ENCODE data around the gene PDE6B. TPM values are rescaled to one million over a fixed set of nuclear protein-coding genes. Genes with fewer than 3 reads are reported as not detected.

The PDE6B gene
- total and polyA plus RNA-seq, 2 of the 13 experiments (the other 11 are each of a cell fraction or from before 2014, with no cell fraction given): 0.38 to 0.40 TPM

DNA sequence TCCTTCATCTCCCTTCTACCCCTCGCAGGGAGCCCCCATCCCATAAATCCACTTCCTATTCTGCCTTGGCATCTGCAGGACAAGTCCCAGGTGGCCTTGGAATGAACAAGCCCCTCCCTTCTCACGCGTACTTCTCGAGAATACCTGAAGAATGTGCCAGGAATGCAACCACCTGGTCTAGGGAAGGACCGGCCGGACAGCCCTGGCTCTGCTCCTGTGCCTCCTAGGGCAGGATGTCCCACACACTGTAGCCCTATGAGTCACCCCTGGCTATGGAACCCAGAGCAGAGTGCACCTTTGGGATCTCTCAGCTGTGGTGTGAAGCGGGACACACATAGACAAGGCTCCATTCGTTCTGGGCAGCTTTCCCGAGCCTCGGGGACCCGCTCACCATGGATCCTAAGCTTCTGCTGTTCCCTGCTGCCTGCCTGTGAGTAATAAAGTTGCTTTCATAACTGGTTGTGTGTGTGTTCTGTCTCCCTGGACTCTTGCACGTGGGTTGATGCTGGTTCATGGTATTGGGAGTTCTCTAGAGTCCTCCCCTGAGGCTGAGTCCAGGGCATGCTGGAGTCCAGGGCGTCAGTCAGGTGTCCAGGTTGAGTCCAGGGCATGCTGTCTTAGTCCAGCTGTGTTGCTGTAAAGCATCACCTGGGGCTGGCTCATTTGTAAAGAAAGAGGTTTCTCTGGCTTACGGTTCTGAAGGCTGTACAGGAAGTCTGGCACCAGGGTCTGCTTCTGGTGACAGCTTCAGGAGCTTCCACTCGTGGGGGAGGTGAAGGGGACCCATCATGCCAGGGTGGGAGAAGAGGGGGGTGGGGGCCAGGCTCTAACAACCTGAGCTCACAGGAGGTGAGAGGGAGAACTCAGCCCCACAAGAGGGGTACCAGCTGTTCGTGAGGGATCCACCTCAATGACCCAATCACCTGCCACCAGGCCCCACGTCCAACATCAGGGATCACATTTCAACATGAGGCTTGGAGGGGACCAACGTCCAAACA is 7.4 kb upstream of the PDE6B start:
- CTCF ChIA-PET (ENCODE audit: low intra/inter-chr PET ratio, low total read pairs): no interaction called here
- TF ChIP-seq MAFK (conservative IDR thresholded peaks at IDR 0.05 in 1 of 2, IDR thresholded peaks at IDR 0.05 in 1 of 2; ENCODE audit: low read length in 2 of 2): no peak
- TF ChIP-seq, protein P1, sequence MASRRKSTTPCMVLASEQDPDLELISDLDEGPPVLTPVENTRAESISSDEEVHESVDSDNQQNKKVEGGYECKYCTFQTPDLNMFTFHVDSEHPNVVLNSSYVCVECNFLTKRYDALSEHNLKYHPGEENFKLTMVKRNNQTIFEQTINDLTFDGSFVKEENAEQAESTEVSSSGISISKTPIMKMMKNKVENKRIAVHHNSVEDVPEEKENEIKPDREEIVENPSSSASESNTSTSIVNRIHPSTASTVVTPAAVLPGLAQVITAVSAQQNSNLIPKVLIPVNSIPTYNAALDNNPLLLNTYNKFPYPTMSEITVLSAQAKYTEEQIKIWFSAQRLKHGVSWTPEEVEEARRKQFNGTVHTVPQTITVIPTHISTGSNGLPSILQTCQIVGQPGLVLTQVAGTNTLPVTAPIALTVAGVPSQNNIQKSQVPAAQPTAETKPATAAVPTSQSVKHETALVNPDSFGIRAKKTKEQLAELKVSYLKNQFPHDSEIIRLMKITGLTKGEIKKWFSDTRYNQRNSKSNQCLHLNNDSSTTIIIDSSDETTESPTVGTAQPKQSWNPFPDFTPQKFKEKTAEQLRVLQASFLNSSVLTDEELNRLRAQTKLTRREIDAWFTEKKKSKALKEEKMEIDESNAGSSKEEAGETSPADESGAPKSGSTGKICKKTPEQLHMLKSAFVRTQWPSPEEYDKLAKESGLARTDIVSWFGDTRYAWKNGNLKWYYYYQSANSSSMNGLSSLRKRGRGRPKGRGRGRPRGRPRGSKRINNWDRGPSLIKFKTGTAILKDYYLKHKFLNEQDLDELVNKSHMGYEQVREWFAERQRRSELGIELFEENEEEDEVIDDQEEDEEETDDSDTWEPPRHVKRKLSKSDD (CRISPR knock-in tag; IDR thresholded peaks at IDR 0.05; ENCODE audit: low read depth): no peak
- TF ChIP-seq ZBTB40 (IDR thresholded peaks at IDR 0.05): 0 out of 2 replicates have a peak, but pooled peaks have one; percentile 11
- TF ChIP-seq ZBTB40 (CRISPR knock-in tag; IDR thresholded peaks at IDR 0.05): peak; percentile 44; the same call in 1 of the 2 replicates
- no peak for TF ChIP-seq FOXP1 (IDR thresholded peaks at IDR 0.05)
- no peak for TF ChIP-seq FOXP1 (CRISPR knock-in tag; IDR thresholded peaks at IDR 0.05)
- peak; percentile 52 for TF ChIP-seq FOSL2 (CRISPR knock-in tag; IDR thresholded peaks at IDR 0.05)

More for the DNA sequence above, 7.4 kb upstream of the PDE6B start:
- Histone ChIP-seq H3K36me3 (replicated peaks in 1 of 2; ENCODE audit: control insufficient read depth in 1 of 2, insufficient read depth in 2 of 2, low read length in 2 of 2) (no peaks in the 10 kb centered on the region), H2AFZ (ENCODE audit: low read length) (no peak overlapping the region), H3K9ac (ENCODE audit: insufficient read depth, low read depth, low read length) (no peak overlapping the region), H3K4me2 (ENCODE audit: low read depth, low read length) (no peak overlapping the region), H4K20me1 (ENCODE audit: insufficient read depth, low read length) (no peaks in the 10 kb centered on the region), H3K9me3 (ENCODE audit: low read length) (no peaks in the 10 kb centered on the region), H3K27me3 (ENCODE audit: control insufficient read depth in 1 of 2, insufficient read depth in 2 of 2, low read length in 2 of 2) (peaks cover 3 to 47% of the 10 kb centered on the region in 2 experiments; a peak in 4 of 5 replicates), H3K79me2 (ENCODE audit: insufficient read depth, low read length) (no peaks in the 10 kb centered on the region), H3K27ac (ENCODE audit: extremely low read length, insufficient read depth, low read length) (no peak overlapping the region), H3K4me1 (ENCODE audit: insufficient read depth, low read length) (no peaks in the 10 kb centered on the region), H3K4me3 (replicated peaks in 1 of 3; ENCODE audit: insufficient read depth in 1 of 3, low read depth in 2 of 3, low read length in 3 of 3) (no peak overlapping the region)
- BruUV-seq (replicated peaks): no TSS peak
- FAIRE-seq: no peak
- in situ Hi-C loops (cut with HindIII; ENCODE audit: extremely low pct_ligation_motif_present, low pct_unique_long_range_greater_than_20kb): no loop called here
- 4% methylated on average over 10 of the region's 18 CpGs for WGBS (ENCODE audit: low lambda C conversion rate)
- peak; percentile 69 for ATAC-seq
- no peak for DNase-seq (ENCODE audit: low spot score)
- intact Hi-C loops (cut with micrococcal nuclease; ENCODE audit: unreplicated experiment): no loop called here
- POLR2A ChIA-PET: no interaction called here
